Activated CD8-positive, alpha-beta T cell treated with anti-CD3 and anti-CD28 coated beads for 36 hours (primary cell): ENCODE measurements around the gene DLG5. TPM values are rescaled to one million over a fixed set of nuclear protein-coding genes. Genes with fewer than 3 reads are reported as not detected.

Experiments
- ATAC-seq: fragments of 200-7000 bp; cut with Tn5 transposase; one replicate; pipeline ENCODE4 v1.10.0; 2021; ENCODE audit warnings: mild to moderate bottlenecking, moderate library complexity
- CTCF ChIA-PET: fragments of 350-600 bp; sonication (Branson Sonifier 250); formaldehyde crosslinking; loops from one replicate; lab custom pipeline; 2021; ENCODE audit warnings: antibody characterized with exemption; lab: Charles Lee
- POLR2A ChIA-PET: fragments of 350-600 bp; sonication (Branson Sonifier 250); formaldehyde crosslinking; loops from one replicate; lab custom pipeline; 2021; ENCODE audit warnings: antibody characterized with exemption; lab: Charles Lee
- DNase-seq: peaks from one replicate; pipeline ENCODE4 v3.0.0-alpha.2; 2020
- H3K27ac Mint-ChIP-seq: one replicate; pipeline ENCODE4 v1.8.0; 2021; ENCODE audit warnings: mild to moderate bottlenecking, mixed read lengths
- H3K27me3 Mint-ChIP-seq: one replicate; pipeline ENCODE4 v1.8.0; 2021; ENCODE audit warnings: mixed read lengths
- H3K36me3 Mint-ChIP-seq: one replicate; pipeline ENCODE4 v1.8.0; 2021; ENCODE audit warnings: low read depth, mixed read lengths
- H3K4me1 Mint-ChIP-seq: one replicate; pipeline ENCODE4 v1.8.0; 2021; ENCODE audit warnings: low read depth, mixed read lengths
- H3K4me3 Mint-ChIP-seq: one replicate; pipeline ENCODE4 v1.8.0; 2021; ENCODE audit warnings: mild to moderate bottlenecking, moderate library complexity, mixed read lengths
- H3K9me3 Mint-ChIP-seq: one replicate; pipeline ENCODE4 v1.8.0; 2021; ENCODE audit warnings: mixed read lengths
- intact Hi-C: fragments of 100-400 bp; cut with micrococcal nuclease; formaldehyde crosslinking; loops from one replicate; pipeline ENCODE4 v1.10.0; 2022
- total RNA-seq, 2 experiments: library from RNA; stranded (reverse); gene quantifications; one replicate each; pipeline ENCODE4 v1.2.3, GENCODE V29; 2021
- TF ChIP-seq, protein P1 (sequence below): fragments of 200-600 bp; IDR thresholded peaks from one replicate; pipeline ENCODE4 v1.8.0; 2022; ENCODE audit warnings: antibody characterized with exemption, mild to moderate bottlenecking

The DLG5 gene
- total RNA-seq, 2 experiments from 2014 or later: 2.7 to 4.8 TPM

DNA sequence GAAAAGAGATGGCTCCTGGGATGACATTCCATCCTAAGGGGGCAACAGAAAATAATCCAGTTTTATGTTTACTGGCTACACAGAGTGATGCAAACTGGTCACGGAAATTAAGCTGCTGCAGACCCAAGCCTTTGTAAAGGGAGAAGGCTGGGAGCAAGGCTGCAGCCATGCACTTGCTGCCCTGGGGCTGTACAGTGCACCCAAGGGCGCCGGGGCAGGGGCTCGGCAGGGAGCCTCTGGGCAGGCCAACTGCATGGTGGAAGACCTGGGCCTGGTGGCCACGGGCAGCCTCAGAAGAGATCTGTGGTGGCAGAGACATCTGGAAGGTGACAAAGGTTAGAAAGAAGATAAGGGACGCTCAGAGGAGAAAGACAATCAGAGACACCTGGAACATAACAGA, 113.8 kb downstream of the DLG5 start:
- POLR2A ChIA-PET: no interaction called here
- no peak for ATAC-seq
- Mint-ChIP-seq H3K4me1 (no peaks in the 10 kb centered on the region), H3K27me3 (no peaks in the 10 kb centered on the region), H3K9me3 (no peaks in the 10 kb centered on the region), H3K4me3 (no peak overlapping the region), H3K27ac (no peak overlapping the region), H3K36me3 (no peaks in the 10 kb centered on the region)
- TF ChIP-seq, protein P1, sequence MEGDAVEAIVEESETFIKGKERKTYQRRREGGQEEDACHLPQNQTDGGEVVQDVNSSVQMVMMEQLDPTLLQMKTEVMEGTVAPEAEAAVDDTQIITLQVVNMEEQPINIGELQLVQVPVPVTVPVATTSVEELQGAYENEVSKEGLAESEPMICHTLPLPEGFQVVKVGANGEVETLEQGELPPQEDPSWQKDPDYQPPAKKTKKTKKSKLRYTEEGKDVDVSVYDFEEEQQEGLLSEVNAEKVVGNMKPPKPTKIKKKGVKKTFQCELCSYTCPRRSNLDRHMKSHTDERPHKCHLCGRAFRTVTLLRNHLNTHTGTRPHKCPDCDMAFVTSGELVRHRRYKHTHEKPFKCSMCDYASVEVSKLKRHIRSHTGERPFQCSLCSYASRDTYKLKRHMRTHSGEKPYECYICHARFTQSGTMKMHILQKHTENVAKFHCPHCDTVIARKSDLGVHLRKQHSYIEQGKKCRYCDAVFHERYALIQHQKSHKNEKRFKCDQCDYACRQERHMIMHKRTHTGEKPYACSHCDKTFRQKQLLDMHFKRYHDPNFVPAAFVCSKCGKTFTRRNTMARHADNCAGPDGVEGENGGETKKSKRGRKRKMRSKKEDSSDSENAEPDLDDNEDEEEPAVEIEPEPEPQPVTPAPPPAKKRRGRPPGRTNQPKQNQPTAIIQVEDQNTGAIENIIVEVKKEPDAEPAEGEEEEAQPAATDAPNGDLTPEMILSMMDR: no peak
- CTCF ChIA-PET: no interaction called here
- no peak for DNase-seq
- intact Hi-C loops: no loop called here

DNA sequence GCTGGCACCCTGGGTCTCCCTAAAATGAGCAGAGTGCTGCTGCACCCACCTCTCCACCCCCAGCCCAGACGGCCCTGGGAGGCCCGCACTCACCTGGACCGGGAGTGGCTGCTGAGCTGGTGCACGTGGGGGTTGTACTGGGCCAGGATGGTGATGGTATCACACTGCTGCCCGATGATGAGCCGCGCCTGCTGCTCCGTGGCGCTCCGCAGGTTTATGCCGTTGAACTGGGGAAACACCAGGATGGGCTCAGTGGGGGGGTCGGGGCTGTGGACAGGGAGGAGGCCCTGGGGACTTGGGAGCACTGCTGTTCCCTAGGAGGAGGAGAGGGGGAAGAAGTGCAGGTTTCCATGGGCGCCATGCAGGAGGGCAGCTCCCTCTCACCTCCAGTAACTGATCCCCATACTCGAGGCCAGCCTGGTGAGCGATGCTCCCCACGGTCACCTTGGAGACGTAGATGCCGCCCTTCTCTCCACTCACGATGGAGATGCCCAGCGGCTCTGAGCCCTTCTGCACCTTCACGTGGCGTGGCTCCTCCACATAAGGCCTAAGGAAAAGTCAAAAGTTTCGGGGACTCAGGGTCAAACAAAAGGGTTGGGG, 114.6 kb downstream of the DLG5 start:
- Mint-ChIP-seq H3K9me3 (no peaks in the 10 kb centered on the region), H3K4me1 (no peaks in the 10 kb centered on the region), H3K27ac (no peak overlapping the region), H3K27me3 (no peaks in the 10 kb centered on the region), H3K4me3 (no peak overlapping the region), H3K36me3 (no peaks in the 10 kb centered on the region)
- TF ChIP-seq, protein P1: no peak
- ATAC-seq (no peak), DNase-seq (no peak)
- ChIA-PET CTCF (no interaction called here), POLR2A (no interaction called here)
- intact Hi-C loops: no loop called here

DNA sequence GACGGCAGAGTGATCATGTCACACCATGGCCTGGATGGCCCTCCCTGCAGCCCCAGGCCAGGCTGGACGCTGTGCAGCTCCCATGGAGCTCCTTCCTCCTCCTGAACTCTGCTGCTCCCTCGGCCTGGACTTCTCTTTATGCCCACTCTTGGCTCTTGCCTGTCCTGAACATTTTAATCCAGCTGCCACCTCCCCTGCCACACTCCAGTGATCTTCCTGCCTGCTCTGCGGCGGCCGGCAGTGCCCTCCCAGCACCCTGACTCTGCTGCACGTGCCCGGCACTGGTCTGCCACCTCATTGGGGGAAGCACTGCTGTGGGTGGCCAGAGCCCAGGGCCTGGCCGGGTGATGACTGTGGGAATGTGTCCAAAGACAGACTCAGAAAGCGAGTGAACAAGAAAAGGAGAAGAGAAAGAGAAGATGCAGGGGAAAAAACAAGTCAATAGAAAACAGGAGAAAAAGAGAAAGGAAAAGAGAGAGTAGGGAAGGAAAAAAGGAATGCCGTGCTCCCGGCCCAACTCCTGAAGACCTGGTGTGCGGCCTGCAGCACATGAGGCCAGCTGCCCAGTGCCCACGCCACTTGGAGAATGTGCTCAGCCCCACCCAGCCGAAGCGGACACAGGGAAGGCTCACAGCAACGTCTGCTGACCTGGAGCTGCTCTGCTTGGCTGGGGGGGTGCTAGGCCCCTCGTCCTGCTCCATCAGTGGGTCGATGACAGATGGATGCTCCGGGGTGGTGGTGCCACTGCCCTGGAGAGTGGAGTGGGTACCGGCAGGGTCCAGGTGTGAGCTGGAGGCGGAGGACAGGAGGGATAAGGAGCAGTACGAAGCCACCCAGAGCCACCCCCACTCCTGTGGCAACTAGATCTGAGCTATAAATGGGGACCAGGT, 115.9 kb downstream of the DLG5 start:
- DNase-seq (no peak), ATAC-seq (no peak)
- no peaks in the 10 kb centered on the region for H3K27me3 Mint-ChIP-seq
- H3K4me3 Mint-ChIP-seq: no peak overlapping the region
- intact Hi-C loops: no loop called here
- TF ChIP-seq, protein P1: no peak
- POLR2A ChIA-PET: no interaction called here
- CTCF ChIA-PET: no interaction called here
- no peaks in the 10 kb centered on the region for H3K4me1 Mint-ChIP-seq
- H3K36me3 Mint-ChIP-seq: no peaks in the 10 kb centered on the region
- H3K27ac Mint-ChIP-seq: no peak overlapping the region
- no peaks in the 10 kb centered on the region for H3K9me3 Mint-ChIP-seq

DNA sequence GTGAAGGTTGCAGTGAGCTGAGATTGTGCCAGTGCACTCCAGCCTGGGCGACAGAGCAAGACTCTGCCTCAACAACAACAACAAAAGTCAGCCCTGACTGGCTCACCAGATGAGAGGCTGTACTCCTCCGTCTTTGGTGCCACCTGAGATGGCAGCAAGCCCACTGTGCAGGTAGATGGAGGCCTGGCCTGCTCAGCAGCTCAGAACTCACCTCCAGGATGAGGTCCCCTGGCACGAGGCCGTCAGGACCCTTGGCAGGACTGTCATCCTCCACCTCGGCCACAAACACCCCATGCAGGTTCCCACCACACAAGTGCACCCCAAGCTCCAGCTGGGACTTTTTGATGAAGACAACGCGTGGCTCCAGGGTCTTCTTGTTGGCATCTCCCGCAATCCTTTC, 117.2 kb downstream of the DLG5 start:
- no peak overlapping the region for H3K27ac Mint-ChIP-seq
- H3K4me3 Mint-ChIP-seq: no peak overlapping the region
- CTCF ChIA-PET: no interaction called here
- H3K9me3 Mint-ChIP-seq: no peaks in the 10 kb centered on the region
- no peaks in the 10 kb centered on the region for H3K36me3 Mint-ChIP-seq
- no peaks in the 10 kb centered on the region for H3K27me3 Mint-ChIP-seq
- no peak for DNase-seq
- TF ChIP-seq, protein P1: no peak
- ATAC-seq: no peak
- POLR2A ChIA-PET: no interaction called here
- intact Hi-C loops: no loop called here
- no peaks in the 10 kb centered on the region for H3K4me1 Mint-ChIP-seq

DNA sequence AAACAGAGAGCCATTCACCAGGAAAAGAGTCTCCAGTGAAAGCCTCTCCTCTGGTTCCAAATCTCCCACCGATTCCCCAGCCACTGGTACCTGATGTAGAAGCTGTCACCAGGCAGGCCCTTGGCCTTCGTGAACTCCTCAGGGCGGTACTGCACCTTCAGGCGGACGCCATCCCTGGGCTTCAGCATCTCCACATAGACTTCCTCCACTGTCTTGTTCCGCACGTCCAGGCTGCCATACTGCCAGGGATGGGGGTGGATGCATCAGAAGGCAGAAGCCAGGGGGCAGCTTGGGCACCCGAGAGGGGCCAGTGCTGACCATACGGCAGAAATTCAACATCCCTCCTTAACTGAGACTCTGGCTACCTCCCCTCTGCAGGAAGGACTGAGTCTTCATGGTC, 118.8 kb downstream of the DLG5 start:
- no peaks in the 10 kb centered on the region for H3K27me3 Mint-ChIP-seq
- no peak overlapping the region for H3K27ac Mint-ChIP-seq
- ChIA-PET POLR2A (no interaction called here), CTCF (no interaction called here)
- intact Hi-C loops: no loop called here
- TF ChIP-seq, protein P1: no peak
- DNase-seq (no peak), ATAC-seq (no peak)
- no peaks in the 10 kb centered on the region for H3K36me3 Mint-ChIP-seq
- H3K9me3 Mint-ChIP-seq: no peaks in the 10 kb centered on the region
- H3K4me3 Mint-ChIP-seq: no peak overlapping the region
- H3K4me1 Mint-ChIP-seq: no peaks in the 10 kb centered on the region
